Colonic mucosa (tissue), 4 donors: ENCODE measurements around the gene DOHH. TPM values are rescaled to one million over a fixed set of nuclear protein-coding genes. Genes with fewer than 3 reads are reported as not detected.
"Not testable (repeated sequence)": the region's sequence is repeated elsewhere in the genome, so short reads cannot be mapped to it uniquely, and the experiment has no call there.

Experiments used
- DNase-seq: peaks from one replicate; pipeline ENCODE4 v3.0.0-alpha.2; 2020
- H3K27ac ChIP-seq: fragments of 200-600 bp; one replicate; pipeline ENCODE4 v1.8.0; 2021
- H3K27me3 ChIP-seq: fragments of 200-600 bp; one replicate; pipeline ENCODE4 v1.8.0; 2021
- H3K36me3 ChIP-seq: fragments of 200-600 bp; one replicate; pipeline ENCODE4 v1.8.0; 2021
- H3K4me1 ChIP-seq: fragments of 200-600 bp; one replicate; pipeline ENCODE4 v1.8.0; 2021; ENCODE audit warnings: mild to moderate bottlenecking
- H3K4me3 ChIP-seq: fragments of 200-600 bp; one replicate; pipeline ENCODE4 v1.8.0; 2021
- H3K9ac ChIP-seq, 2 donors: one replicate each; pipeline ENCODE4 v1.7.0; 2013; ENCODE audit warnings: control low read depth in 2 of 2, low read depth in 2 of 2, low read length in 2 of 2
- H3K9me3 ChIP-seq: fragments of 200-600 bp; one replicate; pipeline ENCODE4 v1.8.0; 2021
- intact Hi-C: fragments of 100-400 bp; cut with DNase I; formaldehyde crosslinking; loops from one replicate; pipeline ENCODE4 v1.14.1; 2022
- total RNA-seq, 2 donors: library from RNA; stranded (reverse); fragmentation: NEBNext Ultra II Directional in 1 of 2; extraction: Animal tissue kit (Norgen Biotek cat#: 25700) in 1 of 2; gene quantifications; one replicate each; pipeline ENCODE4 v1.2.1, GENCODE V29; 2021
- TF ChIP-seq, protein P1 (sequence below): fragments of 200-600 bp; IDR thresholded peaks from one replicate; pipeline ENCODE4 v1.8.0; 2022; ENCODE audit warnings: antibody characterized with exemption, mild to moderate bottlenecking
- donor health status: healthy.
- donor health status: DM: no; HTN: no; CAD: no.
- donor health status: DM: no; HTN: no; CAD: no.

The DOHH gene
- total RNA-seq, 2 donors from 2014 or later: 9.5 to 24.4 TPM

DNA sequence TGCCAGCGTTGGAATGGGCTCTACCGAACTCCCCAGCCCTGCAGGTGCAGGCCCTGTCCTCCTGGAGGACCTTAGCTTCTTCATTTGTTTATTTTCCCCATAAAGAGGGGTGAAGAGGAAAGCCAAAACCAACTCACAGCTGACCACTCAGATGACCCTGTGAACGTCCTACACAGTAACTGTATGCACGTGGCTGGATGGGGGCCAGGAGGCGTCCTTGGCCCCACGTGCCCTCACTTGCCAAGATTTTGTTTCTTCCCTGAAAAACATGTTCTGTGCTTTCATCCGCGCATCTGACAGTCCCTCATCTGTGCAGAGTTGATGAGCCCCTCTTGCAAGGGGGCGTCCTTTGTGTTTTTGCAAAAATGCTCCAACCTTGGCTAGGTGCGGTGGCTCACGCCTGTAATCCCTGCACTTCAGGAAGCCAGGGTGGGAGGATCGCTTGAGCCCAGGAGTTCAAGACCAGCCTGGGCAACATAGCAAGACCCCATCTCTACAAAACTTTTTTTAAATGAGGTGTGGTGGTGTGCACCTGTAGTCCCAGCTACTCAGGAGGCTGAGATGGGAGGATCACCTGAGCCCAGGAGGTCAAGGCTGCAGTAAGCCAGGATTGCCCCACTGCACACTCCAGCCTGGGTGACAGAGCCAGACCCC is 33.2 kb upstream of the DOHH start:
- H3K9me3 ChIP-seq: no peaks in the 10 kb centered on the region
- intact Hi-C loops: no loop called here
- H3K27ac ChIP-seq: no peak overlapping the region
- no peaks in the 10 kb centered on the region for H3K4me1 ChIP-seq
- no peak overlapping the region for H3K9ac ChIP-seq
- no peaks in the 10 kb centered on the region for H3K27me3 ChIP-seq
- TF ChIP-seq, protein P1, sequence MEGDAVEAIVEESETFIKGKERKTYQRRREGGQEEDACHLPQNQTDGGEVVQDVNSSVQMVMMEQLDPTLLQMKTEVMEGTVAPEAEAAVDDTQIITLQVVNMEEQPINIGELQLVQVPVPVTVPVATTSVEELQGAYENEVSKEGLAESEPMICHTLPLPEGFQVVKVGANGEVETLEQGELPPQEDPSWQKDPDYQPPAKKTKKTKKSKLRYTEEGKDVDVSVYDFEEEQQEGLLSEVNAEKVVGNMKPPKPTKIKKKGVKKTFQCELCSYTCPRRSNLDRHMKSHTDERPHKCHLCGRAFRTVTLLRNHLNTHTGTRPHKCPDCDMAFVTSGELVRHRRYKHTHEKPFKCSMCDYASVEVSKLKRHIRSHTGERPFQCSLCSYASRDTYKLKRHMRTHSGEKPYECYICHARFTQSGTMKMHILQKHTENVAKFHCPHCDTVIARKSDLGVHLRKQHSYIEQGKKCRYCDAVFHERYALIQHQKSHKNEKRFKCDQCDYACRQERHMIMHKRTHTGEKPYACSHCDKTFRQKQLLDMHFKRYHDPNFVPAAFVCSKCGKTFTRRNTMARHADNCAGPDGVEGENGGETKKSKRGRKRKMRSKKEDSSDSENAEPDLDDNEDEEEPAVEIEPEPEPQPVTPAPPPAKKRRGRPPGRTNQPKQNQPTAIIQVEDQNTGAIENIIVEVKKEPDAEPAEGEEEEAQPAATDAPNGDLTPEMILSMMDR: no peak
- no peak for DNase-seq
- peaks cover 21% of the 10 kb centered on the region for H3K36me3 ChIP-seq
- H3K4me3 ChIP-seq: no peak overlapping the region

DNA sequence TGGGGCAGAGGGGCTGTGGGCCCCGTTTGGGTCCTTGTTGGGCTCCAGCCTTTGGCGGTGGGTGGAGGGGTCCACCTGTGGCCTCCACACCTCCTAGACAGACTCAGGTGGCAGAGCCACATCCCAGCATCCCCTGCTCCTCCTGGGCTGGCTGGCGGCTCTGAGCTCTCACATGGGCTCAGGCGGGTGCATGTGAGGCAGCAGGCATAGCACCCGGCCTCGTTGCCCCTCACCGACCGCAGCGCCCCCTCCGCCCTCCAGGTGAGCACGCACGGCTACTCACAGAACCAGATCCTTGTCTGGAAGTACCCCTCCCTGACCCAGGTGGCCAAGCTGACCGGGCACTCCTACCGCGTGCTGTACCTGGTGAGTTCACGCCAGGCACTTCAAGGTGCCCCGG is 32.6 kb upstream of the DOHH start:
- peaks cover 22% of the 10 kb centered on the region for H3K36me3 ChIP-seq
- no peak overlapping the region for H3K4me3 ChIP-seq
- TF ChIP-seq, protein P1: no peak
- intact Hi-C loops: no loop called here
- H3K27me3 ChIP-seq: no peaks in the 10 kb centered on the region
- no peaks in the 10 kb centered on the region for H3K9me3 ChIP-seq
- DNase-seq: no peak
- no peak overlapping the region for H3K27ac ChIP-seq
- H3K4me1 ChIP-seq: no peaks in the 10 kb centered on the region
- no peak overlapping the region for H3K9ac ChIP-seq

DNA sequence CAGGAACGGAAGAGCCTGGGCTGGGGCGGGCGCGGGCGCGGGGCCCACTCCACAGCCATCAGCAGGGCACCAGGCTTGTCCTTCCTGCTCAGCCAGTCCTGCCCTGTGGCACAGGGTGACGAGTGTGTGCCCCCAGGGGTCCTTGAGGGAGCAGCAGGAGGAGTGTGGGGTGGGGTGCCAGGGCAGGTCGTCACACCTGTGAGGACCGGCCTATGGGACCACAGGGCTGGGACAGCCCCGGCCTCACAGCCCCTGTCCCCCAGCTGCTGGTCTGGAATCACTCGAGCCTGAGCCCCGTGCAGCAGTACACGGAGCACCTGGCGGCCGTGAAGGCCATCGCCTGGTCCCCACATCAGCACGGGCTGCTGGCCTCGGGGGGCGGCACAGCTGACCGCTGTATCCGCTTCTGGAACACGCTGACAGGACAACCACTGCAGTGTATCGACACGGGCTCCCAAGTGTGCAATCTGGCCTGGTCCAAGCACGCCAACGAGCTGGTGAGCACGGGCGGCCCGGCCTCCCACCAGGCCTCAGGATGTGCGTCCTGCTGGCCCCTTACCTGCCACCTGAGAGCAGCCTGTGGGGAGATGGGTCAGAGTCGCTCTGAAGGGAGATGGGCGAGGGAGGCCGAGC is 31.8 kb upstream of the DOHH start:
- Histone ChIP-seq H3K4me3 (no peak overlapping the region), H3K9me3 (no peaks in the 10 kb centered on the region), H3K36me3 (peaks cover 28% of the 10 kb centered on the region), H3K9ac (no peak overlapping the region), H3K27ac (no peak overlapping the region), H3K27me3 (no peaks in the 10 kb centered on the region), H3K4me1 (no peaks in the 10 kb centered on the region)
- intact Hi-C loops: no loop called here
- TF ChIP-seq, protein P1: no peak
- DNase-seq: no peak

DNA sequence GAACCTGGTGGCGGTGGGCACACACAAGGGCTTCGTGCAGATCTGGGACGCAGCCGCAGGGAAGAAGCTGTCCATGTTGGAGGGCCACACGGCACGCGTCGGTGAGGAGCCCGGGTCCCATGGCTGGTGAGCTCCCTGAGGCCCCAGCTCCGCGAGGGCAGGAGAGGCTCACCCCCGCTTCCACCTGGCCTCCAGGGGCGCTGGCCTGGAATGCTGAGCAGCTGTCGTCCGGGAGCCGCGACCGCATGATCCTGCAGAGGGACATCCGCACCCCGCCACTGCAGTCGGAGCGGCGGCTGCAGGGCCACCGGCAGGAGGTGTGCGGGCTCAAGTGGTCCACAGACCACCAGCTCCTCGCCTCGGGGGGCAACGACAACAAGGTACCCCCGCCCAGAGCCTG is 31.2 kb upstream of the DOHH start:
- no peak for DNase-seq
- H3K4me1 ChIP-seq: no peaks in the 10 kb centered on the region
- no peak overlapping the region for H3K4me3 ChIP-seq
- no peaks in the 10 kb centered on the region for H3K27me3 ChIP-seq
- no peak overlapping the region for H3K9ac ChIP-seq
- H3K36me3 ChIP-seq: peaks cover 31% of the 10 kb centered on the region
- H3K27ac ChIP-seq: no peak overlapping the region
- intact Hi-C loops: no loop called here
- no peaks in the 10 kb centered on the region for H3K9me3 ChIP-seq
- TF ChIP-seq, protein P1: no peak

DNA sequence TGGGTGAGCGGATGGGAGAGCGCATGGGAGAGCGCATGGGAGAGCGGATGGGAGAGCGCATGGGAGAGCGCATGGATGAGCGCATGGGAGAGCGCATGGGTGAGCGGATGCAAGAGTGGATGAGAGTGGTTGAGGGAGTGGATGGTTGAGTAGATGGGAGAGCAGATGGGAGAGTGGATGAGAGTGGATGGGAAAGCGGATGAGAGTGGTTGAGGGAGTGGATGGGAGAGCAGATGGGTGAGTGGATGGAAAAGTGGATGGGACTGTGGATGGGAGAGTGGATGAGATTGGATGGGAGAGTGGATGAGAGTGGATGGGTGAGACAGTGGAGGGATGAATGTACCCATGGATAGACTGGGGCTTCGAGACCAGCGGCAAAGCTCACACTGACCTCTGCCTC is 29.9 kb upstream of the DOHH start:
- no peaks in the 10 kb centered on the region for H3K27me3 ChIP-seq
- no peak overlapping the region for H3K9ac ChIP-seq
- TF ChIP-seq, protein P1: no peak
- DNase-seq: no peak
- H3K9me3 ChIP-seq: no peaks in the 10 kb centered on the region
- peaks cover 34% of the 10 kb centered on the region for H3K36me3 ChIP-seq
- no peak overlapping the region for H3K4me3 ChIP-seq
- intact Hi-C loops: no loop called here
- no peaks in the 10 kb centered on the region for H3K4me1 ChIP-seq
- H3K27ac ChIP-seq: no peak overlapping the region

DNA sequence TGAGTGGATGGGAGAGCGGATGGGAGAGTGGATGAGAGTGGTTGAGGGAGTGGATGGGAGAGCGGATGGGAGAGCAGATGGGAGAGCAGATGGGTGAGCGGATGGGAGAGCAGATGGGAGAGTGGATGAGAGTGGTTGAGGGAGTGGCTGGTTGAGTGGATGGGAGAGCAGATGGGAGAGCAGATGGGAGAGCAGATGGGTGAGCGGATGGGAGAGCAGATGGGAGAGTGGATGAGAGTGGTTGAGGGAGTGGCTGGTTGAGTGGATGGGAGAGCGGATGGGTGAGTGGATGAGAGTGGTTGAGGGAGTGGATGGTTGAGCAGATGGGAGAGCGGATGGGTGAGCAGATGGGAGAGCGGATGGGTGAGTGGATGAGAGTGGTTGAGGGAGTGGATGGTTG is 28.8 kb upstream of the DOHH start:
- H3K27me3 ChIP-seq, H3K4me1 ChIP-seq, DNase-seq, intact Hi-C loops, H3K27ac ChIP-seq, H3K9ac ChIP-seq, H3K9me3 ChIP-seq, H3K4me3 ChIP-seq: not testable (repeated sequence)
- peaks cover 36% of the 10 kb centered on the region for H3K36me3 ChIP-seq
